IMR-90 (cell line): Measurements from ENCODE around the gene PHOX2A. TPM values are rescaled to one million over a fixed set of nuclear protein-coding genes. Genes with fewer than 3 reads are reported as not detected.
A peak's percentile ranks its signal among the peaks of the same experiment; 100 is the strongest.

Source experiments
- ATAC-seq: fragments of 200-7000 bp; cut with Tn5 transposase; 2 replicates; pipeline ENCODE4 v1.9.1; 2020; ENCODE audit warnings: low read depth, mild to moderate bottlenecking, moderate library complexity
- BruUV-seq: library from RNA; stranded (reverse); fragments of 400-500 nt; replicated peaks from 2 replicates; lab custom pipeline; 2021; lab: Mats Ljungman, UMichigan
- CTCF ChIA-PET: fragments of 300-600 bp; formaldehyde crosslinking; extraction: SDS; loops from one replicate; lab custom pipeline; 2021; ENCODE audit warnings: antibody characterized with exemption; lab: Yijun Ruan, JAX
- POLR2A ChIA-PET: fragments of 300-600 bp; sonication (Branson Sonifier 250); formaldehyde crosslinking; loops from one replicate; lab custom pipeline; 2022; ENCODE audit warnings: antibody characterized with exemption; ENCODE audit not compliant: unreplicated experiment; lab: Charles Lee
- DNase-seq: peaks from one replicate; pipeline ENCODE4 v3.0.0; 2013
- H2AFZ ChIP-seq: replicated peaks from 2 replicates; pipeline ENCODE3; 2013; ENCODE audit warnings: low read length, mild to moderate bottlenecking; ENCODE audit not compliant: poor library complexity
- H2AK5ac ChIP-seq: 2 replicates; pipeline ENCODE4 v1.6.1; 2013; ENCODE audit warnings: low read depth, low read length, inconsistent platforms
- H2AK9ac ChIP-seq: replicated peaks from 2 replicates; pipeline ENCODE3; 2013; ENCODE audit warnings: mild to moderate bottlenecking, low read depth, low read length, moderate library complexity; ENCODE audit not compliant: poor library complexity
- H2BK120ac ChIP-seq: 2 replicates; pipeline ENCODE4 v1.6.1; 2013; ENCODE audit warnings: low read depth, low read length, inconsistent platforms
- H2BK15ac ChIP-seq: 3 replicates; pipeline ENCODE4 v1.6.1; 2013; ENCODE audit warnings: low read depth, low read length, inconsistent platforms
- H2BK20ac ChIP-seq: 2 replicates; pipeline ENCODE4 v1.6.1; 2013; ENCODE audit warnings: low read depth, mild to moderate bottlenecking, inconsistent platforms, low read length, moderate library complexity
- H2BK5ac ChIP-seq: 2 replicates; pipeline ENCODE4 v1.6.1; 2013; ENCODE audit warnings: mild to moderate bottlenecking, low read depth, low read length, inconsistent platforms; ENCODE audit not compliant: poor library complexity, severe bottlenecking
- H3K14ac ChIP-seq: replicated peaks from 2 replicates; pipeline ENCODE4 v1.6.1; 2013; ENCODE audit warnings: low read depth, low read length, inconsistent platforms
- H3K18ac ChIP-seq: 2 replicates; pipeline ENCODE4 v1.6.1; 2013; ENCODE audit warnings: low read depth, low read length, control low read depth
- H3K23ac ChIP-seq: 2 replicates; pipeline ENCODE4 v1.6.1; 2013; ENCODE audit warnings: low read depth, low read length, inconsistent platforms
- H3K27ac ChIP-seq: 2 replicates; pipeline ENCODE4 v1.5.1; 2013; ENCODE audit warnings: mild to moderate bottlenecking, control low read depth, low read length; ENCODE audit not compliant: insufficient read depth
- H3K27me3 ChIP-seq: 2 replicates; pipeline ENCODE4 v1.6.1; 2013; ENCODE audit warnings: low read length; ENCODE audit not compliant: control insufficient read depth, insufficient read depth
- H3K36me3 ChIP-seq: 2 replicates; pipeline ENCODE4 v1.6.1; 2013; ENCODE audit warnings: low read length, mixed read lengths; ENCODE audit not compliant: control insufficient read depth, insufficient read depth
- H3K4ac ChIP-seq: 2 replicates; pipeline ENCODE4 v1.6.1; 2013; ENCODE audit warnings: low read depth, low read length, inconsistent platforms
- H3K4me1 ChIP-seq: 2 replicates; pipeline ENCODE4 v1.6.1; 2013; ENCODE audit warnings: low read length, mixed read lengths; ENCODE audit not compliant: control insufficient read depth, insufficient read depth
- H3K4me2 ChIP-seq: 2 replicates; pipeline ENCODE4 v1.6.1; 2013; ENCODE audit warnings: low read depth, mild to moderate bottlenecking, control low read depth, low read length, moderate library complexity
- H3K4me3 ChIP-seq: 2 replicates; pipeline ENCODE4 v1.5.1; 2013; ENCODE audit warnings: low read depth, mild to moderate bottlenecking, control low read depth, low read length, moderate library complexity; ENCODE audit not compliant: insufficient read depth
- H3K56ac ChIP-seq: 2 replicates; pipeline ENCODE4 v1.6.1; 2013; ENCODE audit warnings: low read length, inconsistent platforms; ENCODE audit not compliant: insufficient read depth; ENCODE audit errors: extremely low read depth
- H3K79me1 ChIP-seq, 2 experiments: 2 replicates each; pipeline ENCODE4 v1.6.1; 2013; ENCODE audit warnings: low read length in 2 of 2, inconsistent platforms in 1 of 2, low read depth in 1 of 2
- H3K9ac ChIP-seq: 2 replicates; pipeline ENCODE4 v1.6.1; 2013; ENCODE audit warnings: low read depth, low read length, control low read depth
- H3K9me1 ChIP-seq: 2 replicates; pipeline ENCODE4 v1.6.1; 2013; ENCODE audit warnings: low read length, inconsistent platforms; ENCODE audit not compliant: insufficient read depth
- H3K9me3 ChIP-seq: 2 replicates; pipeline ENCODE4 v1.6.1; 2013; ENCODE audit warnings: low read length; ENCODE audit not compliant: control insufficient read depth, insufficient read depth
- H4K20me1 ChIP-seq: 2 replicates; pipeline ENCODE4 v1.6.1; 2013; ENCODE audit warnings: low read length, inconsistent platforms; ENCODE audit not compliant: insufficient read depth
- H4K5ac ChIP-seq: 2 replicates; pipeline ENCODE4 v1.6.1; 2013; ENCODE audit warnings: mild to moderate bottlenecking, low read depth, low read length, control low read depth
- H4K8ac ChIP-seq, 2 experiments: 2 replicates each; pipeline ENCODE4 v1.6.1; 2013; ENCODE audit warnings: low read depth in 2 of 2, low read length in 2 of 2, control low read depth in 1 of 2, inconsistent platforms in 1 of 2
- H4K91ac ChIP-seq: 2 replicates; pipeline ENCODE4 v1.6.1; 2013; ENCODE audit warnings: low read depth, low read length, inconsistent platforms; ENCODE audit not compliant: insufficient read depth
- CEBPB ChIP-seq: IDR thresholded peaks from 2 replicates; pipeline ENCODE4 v1.6.1; 2012; ENCODE audit warnings: low read depth, low read length, improper control_type of control experiment
- RCOR1 ChIP-seq: IDR thresholded peaks from 2 replicates; pipeline ENCODE4 v1.6.1; 2012; ENCODE audit warnings: mild to moderate bottlenecking, low read length, improper control_type of control experiment; ENCODE audit not compliant: insufficient replicate concordance
- WGBS, 2 experiments: methylation state at CpG; one replicate each; pipeline versions ENCODE4 v1.1.5 to v1.1.7; 2013; ENCODE audit warnings: missing lambda C conversion rate in 2 of 2; ENCODE audit not compliant: insufficient read length in 1 of 2; ENCODE audit errors: extremely low coverage in 2 of 2; 5-methylcytosine and 5-hydroxymethylcytosine counted together
- dilution Hi-C: fragments of 300-500 bp; cut with HindIII; formaldehyde crosslinking; loops from one replicate; pipeline ENCODE4 v1.14.3; 2018; ENCODE audit warnings: low sequenced_read_pairs; ENCODE audit not compliant: unreplicated experiment
- in situ Hi-C: fragments of 300-500 bp; cut with MboI; formaldehyde crosslinking; loops from 3 replicates; pipeline ENCODE4 v1.14.3; 2019; ENCODE audit warnings: low sequenced_read_pairs, inconsistent platforms, mixed read lengths
- intact Hi-C: fragments of 100-400 bp; cut with micrococcal nuclease; formaldehyde crosslinking; loops from 2 replicates; pipeline ENCODE4 v1.10.0; 2022
- polyA plus RNA-seq, 3 experiments: library from polyadenylated mRNA; depleted of rRNA; stranded (reverse); fragments of >200 nt; gene quantifications; 2 replicates each; pipeline ENCODE4 v1.2.3, GENCODE V29; 2012; ENCODE audit warnings: low replicate concordance in 1 of 3
- total RNA-seq: library from RNA; depleted of rRNA; stranded (reverse); fragments of >200 nt; gene quantifications from 2 replicates; pipeline ENCODE4 v1.2.3, GENCODE V29; 2012

The PHOX2A gene
- total and polyA plus RNA-seq, 2 of the 4 experiments (the other 2 are of a cell fraction), result not detected

DNA sequence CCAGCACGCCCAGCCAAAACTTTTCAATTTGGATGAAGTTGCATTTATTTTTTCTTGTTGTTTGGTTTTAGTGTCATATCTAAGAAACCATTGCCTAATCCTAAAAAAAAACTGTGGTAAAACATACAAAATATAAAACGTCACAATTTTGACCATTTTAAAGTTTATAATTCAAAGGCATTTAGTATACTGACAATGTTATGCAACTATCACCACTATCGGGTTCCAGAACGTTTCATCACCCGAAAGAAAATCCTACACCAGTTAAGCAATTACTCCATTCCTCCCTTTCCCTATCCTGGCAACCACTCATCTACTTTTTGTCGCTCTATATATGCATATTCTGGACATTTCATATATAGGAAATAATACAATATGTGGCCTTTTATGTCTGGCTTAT, 30.5 kb upstream of the PHOX2A start:
- in situ Hi-C loops (no loop called here), dilution Hi-C loops (no loop called here), intact Hi-C loops (no loop called here)
- 80% methylated on average over 1 of the region's 6 CpGs; no CpG with 5 or more reads in 1 of the 2 experiments for WGBS, 2 experiments
- Histone ChIP-seq H4K5ac (no peak overlapping the region), H3K4me1 (no peaks in the 10 kb centered on the region), H3K79me1 (no peaks in the 10 kb centered on the region), H3K4ac (no peak overlapping the region), H3K18ac (no peak overlapping the region), H2AK9ac (no peak overlapping the region), H3K14ac (no peak overlapping the region), H3K56ac (no peak overlapping the region), H2AFZ (no peak overlapping the region), H3K36me3 (no peaks in the 10 kb centered on the region), H3K27me3 (peaks cover 2% of the 10 kb centered on the region; the same call in 1 of the 2 replicates), H4K8ac (no peak overlapping the region), H3K27ac (no peak overlapping the region), H3K9ac (no peak overlapping the region), H3K23ac (no peak overlapping the region), H2BK5ac (no peak overlapping the region), H3K9me3 (no peaks in the 10 kb centered on the region), H2BK15ac (no peak overlapping the region), H2AK5ac (no peak overlapping the region), H4K91ac (no peak overlapping the region), H3K9me1 (no peaks in the 10 kb centered on the region), H4K20me1 (no peaks in the 10 kb centered on the region), H2BK20ac (no peak overlapping the region), H3K4me3 (no peak overlapping the region), H3K4me2 (no peak overlapping the region), H2BK120ac (no peak overlapping the region)
- POLR2A ChIA-PET, result no interaction called here
- peak; percentile 19 for DNase-seq
- ATAC-seq, result peak; percentile 28; the same call in 1 of the 2 replicates
- BruUV-seq, result no TSS peak
- CTCF ChIA-PET, result no interaction called here
- TF ChIP-seq RCOR1, result no peak
- peak; percentile 31; the same call in 1 of the 2 replicates for TF ChIP-seq CEBPB
